Gastrocnemius medialis (tissue), 4 donors: ENCODE results near the gene KCNB1. TPM values are rescaled to one million over a fixed set of nuclear protein-coding genes. Genes with fewer than 3 reads are reported as not detected.

Experiments used
- ATAC-seq, 2 donors: fragments of 150-250 bp; one replicate each; pipeline ENCODE4 v1.9.1; 2016
- DNase-seq, 2 donors: peaks; one replicate each; pipeline ENCODE4 v3.0.0-alpha.2; 2019
- H3K27ac ChIP-seq, 4 donors: fragments of 200-600 bp; sonication (generic); 1 replicate in 1 of 4; 2 replicates in 3 of 4; pipeline ENCODE4 v1.5.1; 2016 to 2018; ENCODE audit warnings: mild to moderate bottlenecking in 2 of 4, moderate library complexity in 1 of 4
- H3K27me3 ChIP-seq, 3 donors: fragments of 200-600 bp; sonication (generic) in 2 of 3; 1 replicate in 1 of 3; 2 replicates in 2 of 3; pipeline versions ENCODE4 v1.5.1 to v1.6.0; 2016 to 2019; ENCODE audit warnings: mild to moderate bottlenecking in 1 of 3, moderate library complexity in 1 of 3
- H3K36me3 ChIP-seq, 2 donors: fragments of 200-600 bp; sonication (generic) in 1 of 2; one replicate each; pipeline ENCODE4 v1.5.1; 2017 to 2018
- H3K4me1 ChIP-seq, 2 donors: fragments of 200-600 bp; sonication (generic) in 1 of 2; one replicate each; pipeline ENCODE4 v1.5.1; 2016 to 2017; ENCODE audit warnings: mild to moderate bottlenecking in 2 of 2
- H3K4me3 ChIP-seq, 4 donors: fragments of 200-600 bp; sonication (generic) in 3 of 4; 1 replicate in 1 of 4; 2 replicates in 3 of 4; pipeline ENCODE4 v1.5.1; 2016 to 2019; ENCODE audit warnings: mild to moderate bottlenecking in 2 of 4
- H3K9me3 ChIP-seq, 3 donors: fragments of 200-600 bp; sonication (generic) in 2 of 3; 1 replicate in 1 of 3; 2 replicates in 2 of 3; pipeline ENCODE4 v1.5.1; 2016 to 2019
- CTCF ChIP-seq, 5 experiments: fragments of 450-650 bp in 3 of 5; fragments of 200-600 bp in 2 of 5; sonication (generic) in 2 of 5; IDR thresholded peaks in 4 of 5; conservative IDR thresholded peaks in 1 of 5; 1 replicate in 4 of 5; 2 replicates in 1 of 5; pipeline ENCODE4 v1.5.1; 2016 to 2019; ENCODE audit warnings: antibody characterized with exemption in 5 of 5, mild to moderate bottlenecking in 3 of 5, moderate library complexity in 3 of 5
- POLR2A ChIP-seq, 2 donors: fragments of 450-650 bp; IDR thresholded peaks; one replicate each; pipeline ENCODE4 v1.6.1; 2017; ENCODE audit warnings: antibody characterized with exemption in 2 of 2, mild to moderate bottlenecking in 2 of 2, moderate library complexity in 2 of 2
- in situ Hi-C, 4 donors: fragments of 200-750 bp; cut with MboI; loops; one replicate each; pipeline versions ENCODE4 v1.15.0 to v1.8.0; 2017; ENCODE audit warnings: low sequenced_read_pairs in 4 of 4
- intact Hi-C: fragments of 100-400 bp; cut with DNase I; formaldehyde crosslinking; loops from one replicate; pipeline ENCODE4 v1.15.1; 2023; ENCODE audit warnings: low total_unique reads
- total RNA-seq, 4 donors: library from RNA; depleted of rRNA; stranded (reverse); fragments of >200 nt; gene quantifications; one replicate each; pipeline versions ENCODE4 v1.1.0 to v1.2.3, GENCODE V29; 2016

The KCNB1 gene
- total RNA-seq, 4 donors from 2014 or later, result 6.6 to 34.7 (median 9.4) TPM

GRCh38 chr20:49417843-49418555 is 64.5 kb downstream of the KCNB1 start:
- TF ChIP-seq CTCF (IDR thresholded peaks at IDR 0.05 in 4 of 5, conservative IDR thresholded peaks at IDR 0.05 in 1 of 5) (no peak), POLR2A (IDR thresholded peaks at IDR 0.05) (no peak)
- in situ Hi-C loops, result no loop called here
- Histone ChIP-seq H3K36me3 (no peaks in the 10 kb centered on the region), H3K27ac (peak overlapping the region; percentile 67 to 83 (median 80)), H3K9me3 (no peaks in the 10 kb centered on the region), H3K4me3 (no peak overlapping the region), H3K4me1 (peaks cover 77 to 83% of the 10 kb centered on the region in 2 donors), H3K27me3 (no peaks in the 10 kb centered on the region)
- intact Hi-C loops, result loop anchor here (5.0 kb wide), 1 partner anchor 109 kb away; no protein-coding TSS in a partner anchor
- ATAC-seq (no peak), DNase-seq (no peak)

- intact Hi-C loops (loop anchor here (5.0 kb wide), 1 partner anchor 112 kb away; no protein-coding TSS in a partner anchor), in situ Hi-C loops (no loop called here)
- DNase-seq (no peak), ATAC-seq (no peak)
- TF ChIP-seq POLR2A (IDR thresholded peaks at IDR 0.05), result no peak
- no peak for TF ChIP-seq CTCF (IDR thresholded peaks at IDR 0.05 in 4 of 5, conservative IDR thresholded peaks at IDR 0.05 in 1 of 5)
- Histone ChIP-seq H3K27me3 (no peaks in the 10 kb centered on the region), H3K27ac (peak overlapping the region; percentile 13 to 83 (median 71)), H3K36me3 (no peaks in the 10 kb centered on the region), H3K4me3 (no peak overlapping the region), H3K9me3 (no peaks in the 10 kb centered on the region), H3K4me1 (peaks cover 73 to 83% of the 10 kb centered on the region in 2 donors)
These were observed 66.8 kb downstream of the KCNB1 start for GRCh38 chr20:49415668-49416044.

- H3K4me3 ChIP-seq, result no peak overlapping the region
- no peaks in the 10 kb centered on the region for H3K36me3 ChIP-seq
- H3K27ac ChIP-seq, result peak overlapping the region; percentile 60 to 83 (median 71)
- no peaks in the 10 kb centered on the region for H3K9me3 ChIP-seq
- intact Hi-C loops (loop anchor here (5.0 kb wide), 1 partner anchor 112 kb away; no protein-coding TSS in a partner anchor), in situ Hi-C loops (no loop called here)
- no peak for DNase-seq
- no peaks in the 10 kb centered on the region for H3K27me3 ChIP-seq
- ATAC-seq, result peak in 1 of 2 donors; percentile 83
- peak in 1 of 2 donors; percentile 6 for TF ChIP-seq POLR2A (IDR thresholded peaks at IDR 0.05)
- no peak for TF ChIP-seq CTCF (IDR thresholded peaks at IDR 0.05 in 4 of 5, conservative IDR thresholded peaks at IDR 0.05 in 1 of 5)
- H3K4me1 ChIP-seq, result peaks cover 75 to 84% of the 10 kb centered on the region in 2 donors
These were observed 67.3 kb downstream of the KCNB1 start for GRCh38 chr20:49415005-49415667.

GRCh38 chr20:49413677-49414076 is 68.8 kb downstream of the KCNB1 start:
- DNase-seq (no peak), ATAC-seq (no peak)
- intact Hi-C loops (no loop called here), in situ Hi-C loops (no loop called here)
- Histone ChIP-seq H3K4me3 (no peak overlapping the region), H3K27ac (peak overlapping the region in 3 of 4 donors; percentile 65 to 83 (median 77)), H3K27me3 (no peaks in the 10 kb centered on the region), H3K9me3 (no peaks in the 10 kb centered on the region), H3K36me3 (no peaks in the 10 kb centered on the region), H3K4me1 (peaks cover 67 to 73% of the 10 kb centered on the region in 2 donors)
- no peak for TF ChIP-seq POLR2A (IDR thresholded peaks at IDR 0.05)
- TF ChIP-seq CTCF (IDR thresholded peaks at IDR 0.05 in 4 of 5, conservative IDR thresholded peaks at IDR 0.05 in 1 of 5), result no peak
